Smooth muscle cell (in vitro differentiated cells): Measurements from ENCODE around the gene HRH2. TPM values are rescaled to one million over a fixed set of nuclear protein-coding genes. Genes with fewer than 3 reads are reported as not detected.
A peak's percentile ranks its signal among the peaks of the same experiment; 100 is the strongest.

Source experiments
- DNase-seq: peaks from one replicate; lab custom pipeline; 2025; ENCODE audit not compliant: unreplicated experiment; lab: John Stamatoyannopoulos, UW
- H2AFZ ChIP-seq: fragments of 200-600 bp; sonication (generic); 2 replicates; pipeline ENCODE4 v1.6.0; 2016; ENCODE audit warnings: antibody characterized with exemption, low read depth, mild to moderate bottlenecking
- H3F3A ChIP-seq: fragments of 200-600 bp; sonication (generic); 2 replicates; pipeline ENCODE4 v1.6.0; 2017; ENCODE audit warnings: antibody characterized with exemption, low read depth
- H3K27ac ChIP-seq: fragments of 200-600 bp; sonication (generic); 2 replicates; pipeline ENCODE4 v1.5.1; 2016; ENCODE audit warnings: low read depth, mild to moderate bottlenecking
- H3K27me3 ChIP-seq: fragments of 200-600 bp; sonication (generic); 2 replicates; pipeline ENCODE4 v1.6.1; 2016; ENCODE audit warnings: low read depth, mild to moderate bottlenecking
- H3K36me3 ChIP-seq: fragments of 200-600 bp; sonication (generic); 2 replicates; pipeline ENCODE4 v1.5.1; 2016; ENCODE audit warnings: low read depth
- H3K4me1 ChIP-seq: fragments of 200-600 bp; sonication (generic); 2 replicates; pipeline ENCODE4 v1.5.1; 2016; ENCODE audit warnings: low read depth
- H3K4me2 ChIP-seq: fragments of 200-600 bp; sonication (generic); 2 replicates; pipeline ENCODE4 v1.6.0; 2016; ENCODE audit warnings: mild to moderate bottlenecking
- H3K4me3 ChIP-seq: fragments of 200-600 bp; sonication (generic); 2 replicates; pipeline ENCODE4 v1.5.1; 2016; ENCODE audit warnings: mild to moderate bottlenecking
- H3K79me2 ChIP-seq: fragments of 200-600 bp; sonication (generic); 2 replicates; pipeline ENCODE4 v1.6.0; 2016; ENCODE audit warnings: low read depth, mild to moderate bottlenecking
- H3K9ac ChIP-seq: fragments of 200-600 bp; sonication (generic); 2 replicates; pipeline ENCODE4 v1.6.0; 2016; ENCODE audit warnings: low read depth
- H3K9me3 ChIP-seq: fragments of 200-600 bp; sonication (generic); replicated peaks from 2 replicates; pipeline ENCODE4 v1.5.1; 2016; ENCODE audit warnings: low read depth
- H4K20me1 ChIP-seq: fragments of 200-600 bp; sonication (generic); 2 replicates; pipeline ENCODE4 v1.6.0; 2016; ENCODE audit warnings: low read depth
- CTCF ChIP-seq: fragments of 200-600 bp; sonication (generic); IDR thresholded peaks from 2 replicates; pipeline ENCODE4 v1.5.1; 2017; ENCODE audit warnings: borderline replicate concordance, mild to moderate bottlenecking, antibody characterized with exemption; ENCODE audit not compliant: insufficient read depth, poor library complexity, severe bottlenecking
- WGBS: methylation state at CpG from one replicate; pipeline ENCODE4 v1.1.7; 2016; ENCODE audit warnings: low lambda C conversion rate; 5-methylcytosine and 5-hydroxymethylcytosine counted together
- polyA plus RNA-seq: library from polyadenylated mRNA; unstranded; fragments of >200 nt; fragmentation: Nextera tagmentation; extraction: Ambion mirVana; gene quantifications from 2 replicates; pipeline ENCODE4 v1.2.1, GENCODE V29; 2016
- total RNA-seq: library from RNA; depleted of rRNA; stranded (reverse); fragments of >200 nt; gene quantifications from 2 replicates; pipeline ENCODE4 v1.2.3, GENCODE V29; 2014

Gene HRH2
- total and polyA plus RNA-seq, 2 experiments from 2014 or later: 0.57 to 0.63 TPM

- H3K4me1 ChIP-seq: peaks cover 6% of the 10 kb centered on the region
- no peaks in the 10 kb centered on the region for H3F3A ChIP-seq
- peak overlapping the region; percentile 68 for H2AFZ ChIP-seq
- no peak overlapping the region for H3K9ac ChIP-seq
- peaks cover 38% of the 10 kb centered on the region for H3K27me3 ChIP-seq
- DNase-seq: no peak
- TF ChIP-seq CTCF: no peak
- no peaks in the 10 kb centered on the region for H3K9me3 ChIP-seq
- H3K4me3 ChIP-seq: peak overlapping the region; percentile 57
- 10% methylated on average over 41 of the region's 41 CpGs for WGBS
- H4K20me1 ChIP-seq: no peaks in the 10 kb centered on the region
- H3K4me2 ChIP-seq: peak overlapping the region; percentile 90
- no peaks in the 10 kb centered on the region for H3K36me3 ChIP-seq
- H3K79me2 ChIP-seq: no peaks in the 10 kb centered on the region
- no peak overlapping the region for H3K27ac ChIP-seq
Measured at GRCh38 chr5:175658299-175659145, 651 bp downstream of the HRH2 start.

- H3K4me2 ChIP-seq: no peak overlapping the region
- H3K9ac ChIP-seq: no peak overlapping the region
- H3F3A ChIP-seq: no peaks in the 10 kb centered on the region
- no peaks in the 10 kb centered on the region for H3K79me2 ChIP-seq
- H3K27me3 ChIP-seq: peaks cover 38% of the 10 kb centered on the region
- no peaks in the 10 kb centered on the region for H4K20me1 ChIP-seq
- no peak for TF ChIP-seq CTCF
- no peak overlapping the region for H3K27ac ChIP-seq
- 82% methylated on average over 13 of the region's 13 CpGs for WGBS
- H2AFZ ChIP-seq: no peak overlapping the region
- H3K36me3 ChIP-seq: no peaks in the 10 kb centered on the region
- peaks cover 6% of the 10 kb centered on the region for H3K4me1 ChIP-seq
- no peaks in the 10 kb centered on the region for H3K9me3 ChIP-seq
- H3K4me3 ChIP-seq: no peak overlapping the region
- DNase-seq: no peak
Measured at GRCh38 chr5:175659546-175660253, 1.8 kb downstream of the HRH2 start.

GRCh38 chr5:175663186-175664184, 5.6 kb downstream of the HRH2 start:
- no peak overlapping the region for H2AFZ ChIP-seq
- WGBS: 80% methylated on average over 16 of the region's 16 CpGs

More at GRCh38 chr5:175663186-175664184, 5.6 kb downstream of the HRH2 start:
- no peak for TF ChIP-seq CTCF
- DNase-seq: no peak
- no peak overlapping the region for H3K4me3 ChIP-seq
- no peak overlapping the region for H3K27ac ChIP-seq
- H3K36me3 ChIP-seq: no peaks in the 10 kb centered on the region
- H3K27me3 ChIP-seq: peaks cover 16% of the 10 kb centered on the region
- H3K4me1 ChIP-seq: peaks cover 3% of the 10 kb centered on the region
- H3K79me2 ChIP-seq: no peaks in the 10 kb centered on the region
- no peaks in the 10 kb centered on the region for H4K20me1 ChIP-seq
- H3K9ac ChIP-seq: no peak overlapping the region
- no peaks in the 10 kb centered on the region for H3F3A ChIP-seq
- no peaks in the 10 kb centered on the region for H3K9me3 ChIP-seq
- no peak overlapping the region for H3K4me2 ChIP-seq
